NT2/D1 (cell line): ENCODE results near the gene CAMTA1.

Source experiments
- DNase-seq: peaks from one replicate; pipeline ENCODE4 v3.0.0-alpha.2; 2011; ENCODE audit warnings: low read depth, low spot score
- H3K27me3 ChIP-seq: 2 replicates; pipeline ENCODE4 v1.6.0; 2011; ENCODE audit warnings: mild to moderate bottlenecking; ENCODE audit not compliant: insufficient read length, insufficient read depth
- H3K36me3 ChIP-seq: 2 replicates; pipeline ENCODE4 v1.6.1; 2011; ENCODE audit warnings: mild to moderate bottlenecking, low read length, mixed read lengths; ENCODE audit not compliant: insufficient read depth, insufficient read length
- H3K4me1 ChIP-seq: 2 replicates; pipeline ENCODE4 v1.5.1; 2011; ENCODE audit not compliant: insufficient read depth, insufficient read length
- H3K4me3 ChIP-seq: 2 replicates; pipeline ENCODE4 v1.5.1; 2011; ENCODE audit warnings: low read depth; ENCODE audit not compliant: insufficient read length
- H3K9ac ChIP-seq: 2 replicates; pipeline ENCODE4 v1.6.0; 2011; ENCODE audit warnings: low read depth; ENCODE audit not compliant: insufficient read length
- H3K9me3 ChIP-seq: 2 replicates; pipeline ENCODE4 v1.5.1; 2011; ENCODE audit warnings: mild to moderate bottlenecking, low read length; ENCODE audit not compliant: insufficient read depth
- SUZ12 ChIP-seq: IDR thresholded peaks from 2 replicates; pipeline ENCODE4 v1.6.1; 2011; ENCODE audit not compliant: insufficient read length, insufficient read depth; ENCODE audit errors: extremely low read depth
- YY1 ChIP-seq: IDR thresholded peaks from 2 replicates; pipeline ENCODE4 v1.6.1; 2011; ENCODE audit not compliant: insufficient read length, insufficient read depth
- ZNF274 ChIP-seq: IDR thresholded peaks from 2 replicates; pipeline ENCODE4 v1.6.1; 2011; ENCODE audit warnings: mild to moderate bottlenecking, low read depth, low read length

CAMTA1 gene

DNA sequence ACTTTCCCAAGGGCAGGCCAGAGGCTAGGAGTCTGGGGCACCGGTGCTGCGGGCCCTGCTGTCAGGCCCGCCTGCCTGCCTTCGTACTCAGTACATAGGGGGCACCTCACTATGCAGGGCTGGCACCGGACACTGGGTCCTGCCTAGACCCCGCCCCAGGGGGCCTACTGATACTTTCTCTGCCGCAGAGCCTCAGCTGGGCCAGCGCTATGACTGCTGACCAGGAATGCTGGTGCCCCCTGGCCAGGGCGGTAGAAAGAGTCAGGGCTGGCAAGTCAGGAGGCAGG, 857.1 kb downstream of the CAMTA1 start:
- no peak for TF ChIP-seq YY1
- TF ChIP-seq SUZ12, result no peak
- no peak for TF ChIP-seq ZNF274
- H3K36me3 ChIP-seq, result no peaks in the 10 kb centered on the region
- no peak overlapping the region for H3K9ac ChIP-seq
- H3K4me3 ChIP-seq, result no peak overlapping the region
- H3K9me3 ChIP-seq, result no peaks in the 10 kb centered on the region
- no peak for DNase-seq
- peaks cover 12% of the 10 kb centered on the region for H3K4me1 ChIP-seq
- no peaks in the 10 kb centered on the region for H3K27me3 ChIP-seq

DNA sequence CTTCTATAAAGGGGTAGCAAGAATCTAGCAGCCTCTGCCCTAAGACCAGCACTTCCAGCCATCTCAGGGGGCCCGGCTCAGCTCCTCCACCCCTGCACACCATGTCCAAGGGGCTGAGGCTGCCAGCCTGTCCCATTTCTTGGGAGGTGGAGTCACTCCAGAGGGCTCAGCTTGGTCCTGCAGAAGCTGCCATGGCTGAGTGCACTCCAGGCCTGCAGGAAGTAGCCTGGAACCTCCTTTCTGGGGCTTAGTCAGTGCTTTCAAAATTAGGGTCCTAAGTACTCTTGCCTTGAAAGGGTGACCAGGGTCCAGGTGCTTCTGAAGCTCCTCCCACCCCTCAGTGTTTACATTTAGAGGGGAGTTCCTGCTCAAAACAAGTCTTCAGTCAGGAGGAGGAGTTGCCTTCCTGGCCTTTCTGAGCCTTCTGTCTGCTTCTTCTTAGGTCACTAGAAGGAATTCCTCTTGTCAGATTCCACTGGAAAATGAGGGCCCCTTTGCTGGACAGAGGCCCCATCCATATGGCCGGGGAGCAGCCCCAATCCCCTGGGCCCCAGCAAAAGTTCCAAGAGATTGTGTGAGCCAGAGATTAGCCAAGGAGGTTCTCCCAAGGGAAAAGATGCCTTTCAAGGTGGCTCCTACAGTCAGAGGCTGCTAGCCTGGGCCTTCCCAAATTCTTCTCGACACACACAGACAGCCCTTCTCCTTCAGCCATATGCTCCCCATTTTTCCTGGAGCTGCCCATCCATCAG, 857.7 kb downstream of the CAMTA1 start:
- H3K4me1 ChIP-seq, result peaks cover 12% of the 10 kb centered on the region
- TF ChIP-seq YY1 (no peak), SUZ12 (no peak), ZNF274 (no peak)
- H3K9ac ChIP-seq, result no peak overlapping the region
- no peak overlapping the region for H3K4me3 ChIP-seq
- no peaks in the 10 kb centered on the region for H3K36me3 ChIP-seq
- DNase-seq, result no peak
- H3K27me3 ChIP-seq, result no peaks in the 10 kb centered on the region
- H3K9me3 ChIP-seq, result no peaks in the 10 kb centered on the region

DNA sequence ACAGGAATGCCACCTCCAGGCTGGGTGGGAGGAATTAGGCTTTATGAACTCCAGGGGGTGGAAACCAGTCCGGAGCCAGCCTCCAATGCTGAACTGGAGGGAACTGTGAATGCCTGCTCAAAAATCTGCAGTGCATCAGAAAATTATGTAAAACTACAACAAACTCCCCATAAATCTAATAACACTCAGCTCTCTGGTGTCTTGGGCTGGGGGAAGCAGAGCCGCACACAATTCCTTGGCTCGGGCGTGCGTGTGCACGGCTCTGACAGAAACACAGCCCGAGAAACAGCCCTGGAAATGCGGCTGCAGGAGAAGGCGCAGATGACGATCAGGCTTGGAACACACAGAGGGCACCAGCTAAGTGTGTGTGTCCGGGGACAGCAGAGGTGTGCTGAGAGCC, 858.3 kb downstream of the CAMTA1 start:
- H3K36me3 ChIP-seq, result no peaks in the 10 kb centered on the region
- no peaks in the 10 kb centered on the region for H3K9me3 ChIP-seq
- no peak for TF ChIP-seq YY1
- TF ChIP-seq SUZ12, result no peak
- TF ChIP-seq ZNF274, result no peak
- no peak overlapping the region for H3K9ac ChIP-seq
- no peak overlapping the region for H3K4me3 ChIP-seq
- H3K27me3 ChIP-seq, result no peaks in the 10 kb centered on the region
- no peak for DNase-seq
- peaks cover 12% of the 10 kb centered on the region for H3K4me1 ChIP-seq

DNA sequence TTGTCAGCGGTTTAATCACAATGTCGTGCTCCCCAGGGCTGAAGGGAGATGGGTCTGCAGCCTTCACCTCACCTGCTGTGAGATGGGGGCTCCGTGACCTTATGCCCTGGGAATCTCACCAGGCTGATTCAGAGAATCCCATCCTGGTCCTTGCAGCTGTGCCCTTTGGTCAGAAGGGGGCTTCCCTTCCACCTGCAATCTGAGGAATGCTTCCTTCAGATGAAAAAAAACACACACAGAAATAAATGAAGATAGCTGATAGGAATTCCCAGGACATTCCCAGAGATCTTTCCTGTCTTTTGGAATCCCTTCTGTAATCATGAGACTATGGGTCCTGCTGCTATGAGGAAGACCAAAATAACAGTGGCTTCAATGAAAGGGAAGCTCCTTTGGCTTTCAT, 858.8 kb downstream of the CAMTA1 start:
- Histone ChIP-seq H3K36me3 (no peaks in the 10 kb centered on the region), H3K27me3 (no peaks in the 10 kb centered on the region), H3K4me3 (no peak overlapping the region), H3K4me1 (peaks cover 12% of the 10 kb centered on the region), H3K9ac (no peak overlapping the region), H3K9me3 (no peaks in the 10 kb centered on the region)
- no peak for DNase-seq
- TF ChIP-seq ZNF274 (no peak), SUZ12 (no peak), YY1 (no peak)

DNA sequence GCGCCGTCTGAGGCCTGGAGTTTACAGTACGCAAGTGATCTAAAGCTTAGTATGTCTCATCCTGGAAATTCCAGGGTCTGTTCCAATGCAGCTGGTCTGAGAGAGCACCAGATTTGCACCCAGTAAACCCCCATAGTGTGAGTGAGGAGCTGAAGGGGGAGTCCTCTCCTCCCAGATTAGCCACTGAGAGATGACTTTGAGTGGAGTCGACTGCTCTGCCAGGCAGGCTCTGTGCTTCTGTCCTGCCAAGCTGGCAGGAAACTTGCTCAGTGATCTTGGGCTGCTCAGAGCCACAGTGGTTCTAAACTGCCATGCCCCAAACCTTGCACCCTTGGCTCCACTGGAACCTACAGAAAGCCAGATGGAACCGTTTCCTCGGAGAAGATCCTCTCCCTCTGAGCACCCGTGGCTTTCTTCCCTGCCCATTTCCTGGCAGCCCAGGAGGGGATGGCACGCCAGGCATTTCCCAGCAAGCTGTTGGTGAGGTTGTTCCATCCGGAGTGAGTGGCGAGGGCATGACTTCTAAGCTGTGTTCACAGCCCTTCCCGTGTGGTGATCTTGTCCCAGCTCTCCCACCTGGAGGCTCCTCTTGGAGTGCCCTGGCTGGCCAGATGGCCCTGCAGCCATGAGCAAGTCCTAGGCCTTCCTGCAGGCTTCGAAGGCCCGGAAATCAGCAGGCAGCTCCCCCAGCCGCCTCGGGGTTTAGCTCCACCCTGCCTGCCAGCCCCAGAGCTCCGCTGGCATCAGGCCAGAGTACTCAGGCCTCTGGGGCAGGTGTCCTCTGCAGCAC, 859.9 kb downstream of the CAMTA1 start:
- Histone ChIP-seq H3K9me3 (no peaks in the 10 kb centered on the region), H3K4me1 (peaks cover 11% of the 10 kb centered on the region), H3K36me3 (no peaks in the 10 kb centered on the region), H3K4me3 (no peak overlapping the region), H3K9ac (no peak overlapping the region), H3K27me3 (no peaks in the 10 kb centered on the region)
- TF ChIP-seq SUZ12 (no peak), ZNF274 (no peak), YY1 (no peak)
- no peak for DNase-seq

DNA sequence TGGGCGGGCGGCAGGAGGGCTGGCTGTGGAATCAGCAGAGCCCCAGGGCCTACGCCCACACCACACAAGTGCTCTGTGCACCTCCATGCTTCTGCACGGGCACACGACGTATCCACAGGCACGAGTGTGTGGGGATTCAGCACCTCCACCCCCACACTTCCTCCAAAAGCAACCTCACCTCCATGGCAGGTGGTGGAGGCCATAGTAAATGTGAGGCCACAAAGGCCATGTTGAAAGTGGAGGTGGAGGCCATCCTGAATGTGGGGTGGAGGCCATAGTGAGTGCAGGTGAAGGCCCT, 860.4 kb downstream of the CAMTA1 start:
- H3K9ac ChIP-seq, result no peak overlapping the region
- H3K36me3 ChIP-seq, result no peaks in the 10 kb centered on the region
- H3K9me3 ChIP-seq, result no peaks in the 10 kb centered on the region
- no peaks in the 10 kb centered on the region for H3K27me3 ChIP-seq
- no peak for TF ChIP-seq SUZ12
- TF ChIP-seq YY1, result no peak
- no peak for TF ChIP-seq ZNF274
- H3K4me1 ChIP-seq, result peaks cover 9% of the 10 kb centered on the region
- H3K4me3 ChIP-seq, result no peak overlapping the region
- DNase-seq, result no peak

DNA sequence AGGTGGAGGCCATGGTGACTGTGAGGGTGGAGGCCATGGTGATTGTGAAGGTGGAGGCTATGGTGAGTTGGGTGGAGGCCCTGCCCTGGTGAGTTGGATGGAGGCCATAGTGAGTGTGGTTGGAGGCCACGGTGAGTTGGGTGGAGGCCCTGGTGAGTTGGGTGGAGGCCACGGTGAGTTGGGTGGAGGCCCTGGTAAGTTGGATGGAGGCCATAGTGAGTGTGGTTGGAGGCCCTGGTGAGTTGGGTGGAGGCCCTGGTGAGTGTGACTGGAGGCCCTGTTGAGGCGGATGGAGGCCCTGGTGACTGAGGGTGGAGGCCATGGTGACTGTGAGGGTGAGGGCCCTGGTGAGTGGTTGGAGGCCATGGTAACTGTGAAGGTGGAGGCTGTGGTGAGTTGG, 860.9 kb downstream of the CAMTA1 start:
- Histone ChIP-seq H3K9me3 (no peaks in the 10 kb centered on the region), H3K27me3 (no peaks in the 10 kb centered on the region), H3K4me3 (no peak overlapping the region), H3K4me1 (peaks cover 9% of the 10 kb centered on the region), H3K36me3 (no peaks in the 10 kb centered on the region), H3K9ac (no peak overlapping the region)
- no peak for TF ChIP-seq SUZ12
- no peak for TF ChIP-seq ZNF274
- TF ChIP-seq YY1, result no peak
- no peak for DNase-seq
